ENCODE data around the gene VPS51. TPM values are rescaled to one million over a fixed set of nuclear protein-coding genes. Genes with fewer than 3 reads are reported as not detected.

Gene VPS51
- 55.1 TPM for total RNA-seq

- DNase-seq (ENCODE audit: low spot score) (peak; percentile 92), ATAC-seq (peak; percentile 90)
Observed at GRCh38 chr11:65095974-65096806, at the start of gene VPS51. Gene VPS51 (plus strand): TSS chr11:65096214. CDS start chr11:65096251, 37 bp downstream.

- ATAC-seq: peak; percentile 26
- DNase-seq (ENCODE audit: low spot score): no peak
Observed at GRCh38 chr11:65047581-65048422, 48.2 kb upstream of the VPS51 start.

GRCh38 chr11:65051398-65051858 is 44.6 kb upstream of the VPS51 start:
- ATAC-seq (no peak), DNase-seq (ENCODE audit: low spot score) (no peak)

- no peak for DNase-seq (ENCODE audit: low spot score)
- ATAC-seq: no peak
Observed at GRCh38 chr11:65053827-65054508, 42.0 kb upstream of the VPS51 start.

GRCh38 chr11:65055538-65055937 is 40.5 kb upstream of the VPS51 start:
- no peak for ATAC-seq

GRCh38 chr11:65056999-65057398 is 39.0 kb upstream of the VPS51 start:
- DNase-seq (ENCODE audit: low spot score): no peak
- ATAC-seq: no peak

More at GRCh38 chr11:65055538-65055937, 40.5 kb upstream of the VPS51 start:
- DNase-seq (ENCODE audit: low spot score): no peak

GRCh38 chr11:65057526-65057925 is 38.5 kb upstream of the VPS51 start:
- ATAC-seq (no peak), DNase-seq (ENCODE audit: low spot score) (no peak)

- ATAC-seq (no peak), DNase-seq (ENCODE audit: low spot score) (no peak)
Observed at GRCh38 chr11:65058012-65058411, 38.0 kb upstream of the VPS51 start.

- ATAC-seq (peak; percentile 43), DNase-seq (ENCODE audit: low spot score) (no peak)
Observed at GRCh38 chr11:65058419-65059054, 37.5 kb upstream of the VPS51 start, which contains the start of gene NAALADL1. Gene NAALADL1 (minus strand): TSS chr11:65058553. CDS start chr11:65058521, 32 bp downstream.

GRCh38 chr11:65059523-65059922 is 36.5 kb upstream of the VPS51 start:
- DNase-seq (ENCODE audit: low spot score): no peak
- no peak for ATAC-seq

- ATAC-seq (no peak), DNase-seq (ENCODE audit: low spot score) (no peak)
Observed at GRCh38 chr11:65059959-65060824, 35.8 kb upstream of the VPS51 start.

GRCh38 chr11:65060913-65061408 is 35.1 kb upstream of the VPS51 start:
- no peak for ATAC-seq
- DNase-seq (ENCODE audit: low spot score): no peak

- no peak for DNase-seq (ENCODE audit: low spot score)
- no peak for ATAC-seq
Observed at GRCh38 chr11:65063532-65063931, 32.5 kb upstream of the VPS51 start.

GRCh38 chr11:65064847-65065240 is 31.2 kb upstream of the VPS51 start:
- ATAC-seq (no peak), DNase-seq (ENCODE audit: low spot score) (no peak)

GRCh38 chr11:65065851-65066250 is 30.2 kb upstream of the VPS51 start:
- DNase-seq (ENCODE audit: low spot score) (no peak), ATAC-seq (no peak)

GRCh38 chr11:65066315-65066714 is 29.7 kb upstream of the VPS51 start:
- DNase-seq (ENCODE audit: low spot score): no peak
- ATAC-seq: no peak

GRCh38 chr11:65066805-65067291 is 29.2 kb upstream of the VPS51 start:
- ATAC-seq (no peak), DNase-seq (ENCODE audit: low spot score) (no peak)

- DNase-seq (ENCODE audit: low spot score) (no peak), ATAC-seq (no peak)
Observed at GRCh38 chr11:65067446-65067845, 28.6 kb upstream of the VPS51 start.

GRCh38 chr11:65069217-65069616 is 26.8 kb upstream of the VPS51 start:
- ATAC-seq: no peak
- DNase-seq (ENCODE audit: low spot score): no peak
